IMR-90 (cell line): ENCODE measurements around the gene LAG3. TPM values are rescaled to one million over a fixed set of nuclear protein-coding genes. Genes with fewer than 3 reads are reported as not detected.

Source experiments
- ATAC-seq: fragments of 200-7000 bp; cut with Tn5 transposase; 2 replicates; pipeline ENCODE4 v1.9.1; 2020; ENCODE audit warnings: low read depth, mild to moderate bottlenecking, moderate library complexity
- BruUV-seq: library from RNA; stranded (reverse); fragments of 400-500 nt; replicated peaks from 2 replicates; lab custom pipeline; 2021; lab: Mats Ljungman, UMichigan
- CTCF ChIA-PET: fragments of 300-600 bp; formaldehyde crosslinking; extraction: SDS; loops from one replicate; lab custom pipeline; 2021; ENCODE audit warnings: antibody characterized with exemption; lab: Yijun Ruan, JAX
- POLR2A ChIA-PET: fragments of 300-600 bp; sonication (Branson Sonifier 250); formaldehyde crosslinking; loops from one replicate; lab custom pipeline; 2022; ENCODE audit warnings: antibody characterized with exemption; ENCODE audit not compliant: unreplicated experiment; lab: Charles Lee
- DNase-seq: peaks from one replicate; pipeline ENCODE4 v3.0.0; 2013
- H2AFZ ChIP-seq: replicated peaks from 2 replicates; pipeline ENCODE3; 2013; ENCODE audit warnings: low read length, mild to moderate bottlenecking; ENCODE audit not compliant: poor library complexity
- H2AK5ac ChIP-seq: 2 replicates; pipeline ENCODE4 v1.6.1; 2013; ENCODE audit warnings: low read depth, low read length, inconsistent platforms
- H2AK9ac ChIP-seq: replicated peaks from 2 replicates; pipeline ENCODE3; 2013; ENCODE audit warnings: mild to moderate bottlenecking, low read depth, low read length, moderate library complexity; ENCODE audit not compliant: poor library complexity
- H2BK120ac ChIP-seq: 2 replicates; pipeline ENCODE4 v1.6.1; 2013; ENCODE audit warnings: low read depth, low read length, inconsistent platforms
- H2BK15ac ChIP-seq: 3 replicates; pipeline ENCODE4 v1.6.1; 2013; ENCODE audit warnings: low read depth, low read length, inconsistent platforms
- H2BK20ac ChIP-seq: 2 replicates; pipeline ENCODE4 v1.6.1; 2013; ENCODE audit warnings: low read depth, mild to moderate bottlenecking, inconsistent platforms, low read length, moderate library complexity
- H2BK5ac ChIP-seq: 2 replicates; pipeline ENCODE4 v1.6.1; 2013; ENCODE audit warnings: mild to moderate bottlenecking, low read depth, low read length, inconsistent platforms; ENCODE audit not compliant: poor library complexity, severe bottlenecking
- H3K14ac ChIP-seq: replicated peaks from 2 replicates; pipeline ENCODE4 v1.6.1; 2013; ENCODE audit warnings: low read depth, low read length, inconsistent platforms
- H3K18ac ChIP-seq: 2 replicates; pipeline ENCODE4 v1.6.1; 2013; ENCODE audit warnings: low read depth, low read length, control low read depth
- H3K23ac ChIP-seq: 2 replicates; pipeline ENCODE4 v1.6.1; 2013; ENCODE audit warnings: low read depth, low read length, inconsistent platforms
- H3K27ac ChIP-seq: 2 replicates; pipeline ENCODE4 v1.5.1; 2013; ENCODE audit warnings: mild to moderate bottlenecking, control low read depth, low read length; ENCODE audit not compliant: insufficient read depth
- H3K27me3 ChIP-seq: 2 replicates; pipeline ENCODE4 v1.6.1; 2013; ENCODE audit warnings: low read length; ENCODE audit not compliant: control insufficient read depth, insufficient read depth
- H3K36me3 ChIP-seq: 2 replicates; pipeline ENCODE4 v1.6.1; 2013; ENCODE audit warnings: low read length, mixed read lengths; ENCODE audit not compliant: control insufficient read depth, insufficient read depth
- H3K4ac ChIP-seq: 2 replicates; pipeline ENCODE4 v1.6.1; 2013; ENCODE audit warnings: low read depth, low read length, inconsistent platforms
- H3K4me1 ChIP-seq: 2 replicates; pipeline ENCODE4 v1.6.1; 2013; ENCODE audit warnings: low read length, mixed read lengths; ENCODE audit not compliant: control insufficient read depth, insufficient read depth
- H3K4me2 ChIP-seq: 2 replicates; pipeline ENCODE4 v1.6.1; 2013; ENCODE audit warnings: low read depth, mild to moderate bottlenecking, control low read depth, low read length, moderate library complexity
- H3K4me3 ChIP-seq: 2 replicates; pipeline ENCODE4 v1.5.1; 2013; ENCODE audit warnings: low read depth, mild to moderate bottlenecking, control low read depth, low read length, moderate library complexity; ENCODE audit not compliant: insufficient read depth
- H3K56ac ChIP-seq: 2 replicates; pipeline ENCODE4 v1.6.1; 2013; ENCODE audit warnings: low read length, inconsistent platforms; ENCODE audit not compliant: insufficient read depth; ENCODE audit errors: extremely low read depth
- H3K79me1 ChIP-seq, 2 experiments: 2 replicates each; pipeline ENCODE4 v1.6.1; 2013; ENCODE audit warnings: low read length in 2 of 2, inconsistent platforms in 1 of 2, low read depth in 1 of 2
- H3K9ac ChIP-seq: 2 replicates; pipeline ENCODE4 v1.6.1; 2013; ENCODE audit warnings: low read depth, low read length, control low read depth
- H3K9me1 ChIP-seq: 2 replicates; pipeline ENCODE4 v1.6.1; 2013; ENCODE audit warnings: low read length, inconsistent platforms; ENCODE audit not compliant: insufficient read depth
- H3K9me3 ChIP-seq: 2 replicates; pipeline ENCODE4 v1.6.1; 2013; ENCODE audit warnings: low read length; ENCODE audit not compliant: control insufficient read depth, insufficient read depth
- H4K20me1 ChIP-seq: 2 replicates; pipeline ENCODE4 v1.6.1; 2013; ENCODE audit warnings: low read length, inconsistent platforms; ENCODE audit not compliant: insufficient read depth
- H4K5ac ChIP-seq: 2 replicates; pipeline ENCODE4 v1.6.1; 2013; ENCODE audit warnings: mild to moderate bottlenecking, low read depth, low read length, control low read depth
- H4K8ac ChIP-seq, 2 experiments: 2 replicates each; pipeline ENCODE4 v1.6.1; 2013; ENCODE audit warnings: low read depth in 2 of 2, low read length in 2 of 2, control low read depth in 1 of 2, inconsistent platforms in 1 of 2
- H4K91ac ChIP-seq: 2 replicates; pipeline ENCODE4 v1.6.1; 2013; ENCODE audit warnings: low read depth, low read length, inconsistent platforms; ENCODE audit not compliant: insufficient read depth
- FOS ChIP-seq: fragments of 150-350 bp; IDR thresholded peaks from 2 replicates; pipeline ENCODE4 v1.6.1; 2016; ENCODE audit warnings: low read depth, low read length
- MAFK ChIP-seq: IDR thresholded peaks from 2 replicates; pipeline ENCODE4 v1.6.1; 2012; ENCODE audit warnings: low read depth, low read length, improper control_type of control experiment
- MXI1 ChIP-seq: IDR thresholded peaks from 2 replicates; pipeline ENCODE4 v1.6.1; 2012; ENCODE audit warnings: low read depth, mild to moderate bottlenecking, low read length, moderate library complexity, borderline replicate concordance
- RAD21 ChIP-seq: IDR thresholded peaks from 2 replicates; pipeline ENCODE4 v1.6.1; 2012; ENCODE audit warnings: low read length, improper control_type of control experiment
- SMC3 ChIP-seq: fragments of 150-350 bp; IDR thresholded peaks from 2 replicates; pipeline ENCODE4 v1.6.1; 2016; ENCODE audit warnings: low read depth, mild to moderate bottlenecking, antibody characterized with exemption, low read length, moderate library complexity
- WGBS, 2 experiments: methylation state at CpG; one replicate each; pipeline versions ENCODE4 v1.1.5 to v1.1.7; 2013; ENCODE audit warnings: missing lambda C conversion rate in 2 of 2; ENCODE audit not compliant: insufficient read length in 1 of 2; ENCODE audit errors: extremely low coverage in 2 of 2; 5-methylcytosine and 5-hydroxymethylcytosine counted together
- dilution Hi-C: fragments of 300-500 bp; cut with HindIII; formaldehyde crosslinking; loops from one replicate; pipeline ENCODE4 v1.14.3; 2018; ENCODE audit warnings: low sequenced_read_pairs; ENCODE audit not compliant: unreplicated experiment
- in situ Hi-C: fragments of 300-500 bp; cut with MboI; formaldehyde crosslinking; loops from 3 replicates; pipeline ENCODE4 v1.14.3; 2019; ENCODE audit warnings: low sequenced_read_pairs, inconsistent platforms, mixed read lengths
- intact Hi-C: fragments of 100-400 bp; cut with micrococcal nuclease; formaldehyde crosslinking; loops from 2 replicates; pipeline ENCODE4 v1.10.0; 2022
- polyA plus RNA-seq, 3 experiments: library from polyadenylated mRNA; depleted of rRNA; stranded (reverse); fragments of >200 nt; gene quantifications; 2 replicates each; pipeline ENCODE4 v1.2.3, GENCODE V29; 2012; ENCODE audit warnings: low replicate concordance in 1 of 3
- total RNA-seq: library from RNA; depleted of rRNA; stranded (reverse); fragments of >200 nt; gene quantifications from 2 replicates; pipeline ENCODE4 v1.2.3, GENCODE V29; 2012
- TF ChIP-seq, protein P1 (sequence below): fragments of 150-350 bp; IDR thresholded peaks from 2 replicates; pipeline ENCODE4 v1.6.1; 2017; ENCODE audit warnings: mild to moderate bottlenecking, antibody characterized with exemption, low read length, low read depth

The LAG3 gene
- total and polyA plus RNA-seq, 2 of the 4 experiments (the other 2 are of a cell fraction): 0.41 TPM; not detected in 1

DNA sequence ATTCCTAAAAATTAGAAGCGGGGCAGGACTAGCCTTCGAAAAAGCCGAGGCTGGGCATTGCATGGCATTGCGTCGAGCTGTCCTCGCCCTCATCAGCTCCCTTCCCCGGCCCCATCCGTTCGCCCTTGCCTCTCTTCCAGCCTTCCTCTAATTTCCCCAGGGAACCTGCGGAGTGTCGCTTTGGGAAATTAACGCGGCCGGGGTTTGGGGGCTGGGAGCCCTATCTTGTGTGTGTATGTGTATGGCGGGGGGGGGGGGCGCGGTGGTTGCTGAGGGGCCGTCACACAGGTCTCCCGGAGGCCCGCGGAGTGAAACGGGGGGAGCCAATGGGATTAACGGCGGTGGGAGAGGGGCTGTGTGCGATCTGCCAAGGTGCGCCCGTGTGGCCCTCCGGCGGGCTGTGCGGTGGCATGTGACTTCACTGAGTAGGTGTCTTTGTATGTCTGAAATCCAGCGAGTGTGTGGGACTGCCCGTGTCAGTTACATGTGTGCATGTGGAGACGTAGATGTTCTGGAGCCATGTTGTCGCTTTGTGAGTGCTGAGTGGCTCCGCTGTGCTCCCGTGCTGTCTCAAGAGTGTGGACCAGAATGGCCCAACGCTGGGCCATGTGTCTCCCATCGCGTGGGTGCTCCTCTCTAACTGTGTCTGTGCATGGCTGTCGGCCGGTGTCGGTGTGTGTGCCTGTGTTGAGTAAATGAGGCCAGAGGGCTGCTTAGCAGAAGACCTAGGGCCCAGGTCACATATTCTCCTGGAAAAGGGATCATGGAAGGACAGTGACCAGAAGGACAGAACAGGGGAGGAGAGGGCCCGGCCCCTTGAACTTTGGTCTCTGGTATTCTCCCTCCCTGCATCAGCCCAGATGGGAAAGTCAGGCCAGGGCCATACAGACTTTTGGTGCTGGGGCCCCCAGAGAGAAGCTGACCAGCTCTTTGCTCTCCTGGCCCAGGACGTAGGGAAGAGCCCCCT lies 4.7 kb upstream of the LAG3 start:
- Histone ChIP-seq H4K91ac (peak overlapping the region; percentile 74), H4K20me1 (peaks cover 35% of the 10 kb centered on the region), H2BK5ac (peak overlapping the region; percentile 59), H3K9me1 (peaks cover 23% of the 10 kb centered on the region), H3K9ac (peak overlapping the region; percentile 73), H3K79me1 (peaks cover 23 to 66% of the 10 kb centered on the region in 2 experiments), H3K4me1 (peaks cover 24% of the 10 kb centered on the region), H3K4me2 (peak overlapping the region; percentile 95), H3K4ac (peak overlapping the region; percentile 93), H2AFZ (peak overlapping the region; percentile 85), H3K9me3 (no peaks in the 10 kb centered on the region), H4K5ac (peak overlapping the region; percentile 52), H3K4me3 (peak overlapping the region; percentile 67), H2AK5ac (peak overlapping the region; percentile 78), H3K27ac (peak overlapping the region; percentile 79), H3K14ac (peak overlapping the region; percentile 90), H3K56ac (peak overlapping the region; percentile 79), H3K18ac (peak overlapping the region; percentile 49), H2BK15ac (no peak overlapping the region), H2BK20ac (no peak overlapping the region), H2BK120ac (no peak overlapping the region), H4K8ac (peak overlapping the region in 1 of 2 experiments; percentile 48; a peak in 3 of 4 replicates), H3K36me3 (peaks cover 17% of the 10 kb centered on the region), H2AK9ac (peak overlapping the region; percentile 98), H3K23ac (peak overlapping the region; percentile 97), H3K27me3 (no peaks in the 10 kb centered on the region)
- 1% methylated on average over 24 of the region's 44 CpGs; no CpG with 5 or more reads in 1 of the 2 experiments for WGBS, 2 experiments
- no TSS peak for BruUV-seq
- dilution Hi-C loops (no loop called here), in situ Hi-C loops (no loop called here), intact Hi-C loops (loop anchor here (10.0 kb wide), 1 partner anchor 153 kb away; no protein-coding TSS in a partner anchor)
- ATAC-seq (no peak), DNase-seq (peak; percentile 33)
- POLR2A ChIA-PET: interaction anchor here (0.6 to 2.5 kb wide), 6 partner anchors 7 to 255 kb away, joined by 3 to 21 read pairs (median 6); partner anchors contain the start of genes GPR162 and MLF2
- CTCF ChIA-PET: interaction anchor here (0.6 to 3.2 kb wide), 5 partner anchors 13 to 57 kb away, joined by 3 to 27 read pairs (median 3); partner anchors contain the start of genes CD4 and MLF2
- TF ChIP-seq, protein P1, sequence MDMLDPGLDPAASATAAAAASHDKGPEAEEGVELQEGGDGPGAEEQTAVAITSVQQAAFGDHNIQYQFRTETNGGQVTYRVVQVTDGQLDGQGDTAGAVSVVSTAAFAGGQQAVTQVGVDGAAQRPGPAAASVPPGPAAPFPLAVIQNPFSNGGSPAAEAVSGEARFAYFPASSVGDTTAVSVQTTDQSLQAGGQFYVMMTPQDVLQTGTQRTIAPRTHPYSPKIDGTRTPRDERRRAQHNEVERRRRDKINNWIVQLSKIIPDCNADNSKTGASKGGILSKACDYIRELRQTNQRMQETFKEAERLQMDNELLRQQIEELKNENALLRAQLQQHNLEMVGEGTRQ: peak; percentile 44; the same call in 1 of the 2 replicates
- TF ChIP-seq FOS: no peak
- TF ChIP-seq SMC3: no peak
- peak; percentile 93 for TF ChIP-seq MXI1
- TF ChIP-seq RAD21: no peak
- TF ChIP-seq MAFK: no peak
